Measurements from ENCODE around the gene TGFBR3.

GRCh38 chr1:91889717-91890459 lies 3.9 kb upstream of the TGFBR3 start:
- TF ChIP-seq, protein P1, sequence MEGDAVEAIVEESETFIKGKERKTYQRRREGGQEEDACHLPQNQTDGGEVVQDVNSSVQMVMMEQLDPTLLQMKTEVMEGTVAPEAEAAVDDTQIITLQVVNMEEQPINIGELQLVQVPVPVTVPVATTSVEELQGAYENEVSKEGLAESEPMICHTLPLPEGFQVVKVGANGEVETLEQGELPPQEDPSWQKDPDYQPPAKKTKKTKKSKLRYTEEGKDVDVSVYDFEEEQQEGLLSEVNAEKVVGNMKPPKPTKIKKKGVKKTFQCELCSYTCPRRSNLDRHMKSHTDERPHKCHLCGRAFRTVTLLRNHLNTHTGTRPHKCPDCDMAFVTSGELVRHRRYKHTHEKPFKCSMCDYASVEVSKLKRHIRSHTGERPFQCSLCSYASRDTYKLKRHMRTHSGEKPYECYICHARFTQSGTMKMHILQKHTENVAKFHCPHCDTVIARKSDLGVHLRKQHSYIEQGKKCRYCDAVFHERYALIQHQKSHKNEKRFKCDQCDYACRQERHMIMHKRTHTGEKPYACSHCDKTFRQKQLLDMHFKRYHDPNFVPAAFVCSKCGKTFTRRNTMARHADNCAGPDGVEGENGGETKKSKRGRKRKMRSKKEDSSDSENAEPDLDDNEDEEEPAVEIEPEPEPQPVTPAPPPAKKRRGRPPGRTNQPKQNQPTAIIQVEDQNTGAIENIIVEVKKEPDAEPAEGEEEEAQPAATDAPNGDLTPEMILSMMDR (IDR thresholded peaks at IDR 0.05) = no peak
- no peak for TF ChIP-seq POLR2A (IDR thresholded peaks at IDR 0.05)
- TF ChIP-seq EP300 (IDR thresholded peaks at IDR 0.05) = no peak
